HepG2 (cell line): ENCODE measurements around the gene SLC2A2. TPM values are rescaled to one million over a fixed set of nuclear protein-coding genes. Genes with fewer than 3 reads are reported as not detected.

Experiments
- CEBPB ChIP-seq: IDR thresholded peaks from 2 replicates; pipeline ENCODE4 v1.6.1; 2011; ENCODE audit warnings: low read depth, low read length, improper control_type of control experiment, borderline replicate concordance
- HDAC1 ChIP-seq: sonication (generic); formaldehyde crosslinking; IDR thresholded peaks from 2 replicates; pipeline ENCODE4 v1.5.1; 2020; ENCODE audit warnings: mild to moderate bottlenecking, missing genetic modification reagents
- HDAC6 ChIP-seq: fragments of 200-600 bp; sonication (generic); IDR thresholded peaks from 2 replicates; pipeline ENCODE4 v1.7.0; 2017; ENCODE audit warnings: mild to moderate bottlenecking, antibody characterized with exemption, low read length, low read depth
- HIVEP1 ChIP-seq: sonication (generic); formaldehyde crosslinking; IDR thresholded peaks from 2 replicates; pipeline ENCODE4 v1.4.0; 2020; ENCODE audit warnings: mild to moderate bottlenecking, missing genetic modification reagents
- IKZF1 ChIP-seq: fragments of 450-650 bp; IDR thresholded peaks from 2 replicates; pipeline ENCODE4 v1.7.1; 2016
- MAFF ChIP-seq: IDR thresholded peaks from 2 replicates; pipeline ENCODE4 v1.6.1; 2011; ENCODE audit warnings: low read depth, low read length, improper control_type of control experiment
- NFATC3 ChIP-seq: sonication (generic); formaldehyde crosslinking; IDR thresholded peaks from 2 replicates; pipeline ENCODE4 v1.5.1; 2020; ENCODE audit warnings: mild to moderate bottlenecking, missing genetic modification reagents
- NFIC ChIP-seq: IDR thresholded peaks from 2 replicates; pipeline ENCODE4 v1.6.1; 2012; ENCODE audit warnings: mild to moderate bottlenecking, low read length, inconsistent platforms
- PHB2 ChIP-seq: fragments of 450-650 bp; IDR thresholded peaks from 2 replicates; pipeline ENCODE4 v1.6.1; 2018; ENCODE audit not compliant: partially characterized antibody
- POGZ ChIP-seq: sonication (generic); formaldehyde crosslinking; IDR thresholded peaks from 2 replicates; pipeline ENCODE4 v1.4.0; 2020; ENCODE audit warnings: mild to moderate bottlenecking, missing genetic modification reagents
- SOX5 ChIP-seq: IDR thresholded peaks from 2 replicates; pipeline ENCODE4 v1.6.1; 2016; ENCODE audit warnings: borderline replicate concordance
- ZMYM4 ChIP-seq: sonication (generic); formaldehyde crosslinking; IDR thresholded peaks from 2 replicates; pipeline ENCODE4 v1.8.1; 2023; ENCODE audit warnings: mild to moderate bottlenecking, missing genetic modification reagents
- ZNF124 ChIP-seq: sonication (generic); formaldehyde crosslinking; IDR thresholded peaks from 2 replicates; pipeline ENCODE4 v1.4.0; 2020; ENCODE audit warnings: missing genetic modification reagents
- ZNF652 ChIP-seq: IDR thresholded peaks from 2 replicates; pipeline ENCODE4 v1.6.1; 2016; ENCODE audit warnings: low read depth, borderline replicate concordance
- ZNF841 ChIP-seq: sonication (generic); formaldehyde crosslinking; IDR thresholded peaks from 2 replicates; pipeline ENCODE4 v1.8.1; 2023; ENCODE audit warnings: missing genetic modification reagents, borderline replicate concordance
- polyA plus RNA-seq, 8 experiments: library from polyadenylated mRNA; depleted of rRNA in 3 of 8; stranded (reverse) in 7 of 8; unstranded in 1 of 8; fragments of >200 nt; fragmentation: Illumina TruSeq in 4 of 8; extraction: Trizol in 4 of 8; gene quantifications; 2 replicates each; pipeline versions ENCODE4 v1.2.1 to v1.2.3, GENCODE V29; 2011 to 2016; ENCODE audit warnings: low read depth in 4 of 8, missing spikeins in 1 of 8, mixed read lengths in 1 of 8; ENCODE audit not compliant: insufficient read depth in 1 of 8
- total RNA-seq, 5 experiments: library from RNA; depleted of rRNA; stranded (reverse); fragments of >200 nt; fragmentation: Illumina TruSeq; extraction: Trizol; gene quantifications; 2 replicates each; pipeline ENCODE4 v1.2.3, GENCODE V29; 2016; ENCODE audit warnings: low read depth in 1 of 5
- TF ChIP-seq, protein P1 (sequence below): IDR thresholded peaks from 2 replicates; pipeline ENCODE4 v1.4.0; 2020; ENCODE audit warnings: mild to moderate bottlenecking, missing genetic modification reagents
- TF ChIP-seq, protein P2 (sequence below): sonication (generic); formaldehyde crosslinking; IDR thresholded peaks from 2 replicates; pipeline ENCODE4 v1.4.0; 2020; ENCODE audit warnings: missing genetic modification reagents
- TF ChIP-seq, protein P3 (sequence below): sonication (generic); formaldehyde crosslinking; IDR thresholded peaks from 2 replicates; pipeline ENCODE4 v1.5.0; 2020; ENCODE audit warnings: missing genetic modification reagents
- TF ChIP-seq, protein P4 (sequence below): sonication (generic); formaldehyde crosslinking; IDR thresholded peaks from 2 replicates; pipeline ENCODE4 v1.5.1; 2020; ENCODE audit warnings: missing genetic modification reagents, mild to moderate bottlenecking, borderline replicate concordance
- TF ChIP-seq, protein P5 (sequence below): sonication (generic); formaldehyde crosslinking; IDR thresholded peaks from 2 replicates; pipeline ENCODE4 v1.5.0; 2020; ENCODE audit warnings: mild to moderate bottlenecking, missing genetic modification reagents, moderate library complexity
- TF ChIP-seq, protein P6 (sequence below): IDR thresholded peaks from 2 replicates; pipeline ENCODE4 v1.6.1; 2016; ENCODE audit warnings: low read depth, borderline replicate concordance

Gene SLC2A2
- total and polyA plus RNA-seq, 2 of the 13 experiments (the other 11 are each of a cell fraction or from before 2014, with no cell fraction given): 19.5 to 23.2 TPM

DNA sequence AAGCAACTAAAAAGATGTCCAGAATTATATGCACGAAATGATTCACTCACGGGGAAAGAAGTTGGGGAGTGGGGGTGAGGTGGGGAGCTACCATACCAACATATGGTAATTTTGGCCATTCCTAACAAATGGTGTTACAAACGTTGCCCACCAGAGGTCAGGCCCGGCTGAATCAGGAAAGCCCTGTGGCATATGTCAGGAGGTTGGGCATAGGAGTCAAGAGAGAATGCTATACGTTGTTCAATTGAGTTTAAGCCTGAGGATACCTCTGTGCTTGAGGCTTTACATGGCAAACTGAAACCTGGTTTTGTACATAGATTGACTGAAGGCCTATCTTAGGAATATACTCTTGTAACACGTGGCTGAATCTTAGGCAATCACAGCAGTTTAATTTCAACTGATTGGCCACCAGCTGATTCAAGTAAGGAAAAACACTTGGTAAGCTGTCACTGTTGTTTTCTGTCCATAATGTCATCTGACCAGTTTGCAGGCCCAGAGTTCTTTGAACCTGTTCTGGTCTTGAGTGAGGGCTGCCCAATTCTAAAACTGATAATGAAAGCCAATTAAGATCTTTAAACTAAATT lies 23.4 kb upstream of the SLC2A2 start (continued):
- TF ChIP-seq, protein P1, sequence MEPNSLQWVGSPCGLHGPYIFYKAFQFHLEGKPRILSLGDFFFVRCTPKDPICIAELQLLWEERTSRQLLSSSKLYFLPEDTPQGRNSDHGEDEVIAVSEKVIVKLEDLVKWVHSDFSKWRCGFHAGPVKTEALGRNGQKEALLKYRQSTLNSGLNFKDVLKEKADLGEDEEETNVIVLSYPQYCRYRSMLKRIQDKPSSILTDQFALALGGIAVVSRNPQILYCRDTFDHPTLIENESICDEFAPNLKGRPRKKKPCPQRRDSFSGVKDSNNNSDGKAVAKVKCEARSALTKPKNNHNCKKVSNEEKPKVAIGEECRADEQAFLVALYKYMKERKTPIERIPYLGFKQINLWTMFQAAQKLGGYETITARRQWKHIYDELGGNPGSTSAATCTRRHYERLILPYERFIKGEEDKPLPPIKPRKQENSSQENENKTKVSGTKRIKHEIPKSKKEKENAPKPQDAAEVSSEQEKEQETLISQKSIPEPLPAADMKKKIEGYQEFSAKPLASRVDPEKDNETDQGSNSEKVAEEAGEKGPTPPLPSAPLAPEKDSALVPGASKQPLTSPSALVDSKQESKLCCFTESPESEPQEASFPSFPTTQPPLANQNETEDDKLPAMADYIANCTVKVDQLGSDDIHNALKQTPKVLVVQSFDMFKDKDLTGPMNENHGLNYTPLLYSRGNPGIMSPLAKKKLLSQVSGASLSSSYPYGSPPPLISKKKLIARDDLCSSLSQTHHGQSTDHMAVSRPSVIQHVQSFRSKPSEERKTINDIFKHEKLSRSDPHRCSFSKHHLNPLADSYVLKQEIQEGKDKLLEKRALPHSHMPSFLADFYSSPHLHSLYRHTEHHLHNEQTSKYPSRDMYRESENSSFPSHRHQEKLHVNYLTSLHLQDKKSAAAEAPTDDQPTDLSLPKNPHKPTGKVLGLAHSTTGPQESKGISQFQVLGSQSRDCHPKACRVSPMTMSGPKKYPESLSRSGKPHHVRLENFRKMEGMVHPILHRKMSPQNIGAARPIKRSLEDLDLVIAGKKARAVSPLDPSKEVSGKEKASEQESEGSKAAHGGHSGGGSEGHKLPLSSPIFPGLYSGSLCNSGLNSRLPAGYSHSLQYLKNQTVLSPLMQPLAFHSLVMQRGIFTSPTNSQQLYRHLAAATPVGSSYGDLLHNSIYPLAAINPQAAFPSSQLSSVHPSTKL: peak; percentile 32; the same call in 1 of the 2 replicates
- TF ChIP-seq HDAC6: no peak
- TF ChIP-seq ZNF841 (CRISPR knock-in tag): no peak
- no peak for TF ChIP-seq CEBPB
- no peak for TF ChIP-seq SOX5
- TF ChIP-seq HIVEP1 (CRISPR knock-in tag): no peak
- TF ChIP-seq MAFF: no peak
- TF ChIP-seq NFIC: no peak
- no peak for TF ChIP-seq NFATC3
- TF ChIP-seq, protein P2, sequence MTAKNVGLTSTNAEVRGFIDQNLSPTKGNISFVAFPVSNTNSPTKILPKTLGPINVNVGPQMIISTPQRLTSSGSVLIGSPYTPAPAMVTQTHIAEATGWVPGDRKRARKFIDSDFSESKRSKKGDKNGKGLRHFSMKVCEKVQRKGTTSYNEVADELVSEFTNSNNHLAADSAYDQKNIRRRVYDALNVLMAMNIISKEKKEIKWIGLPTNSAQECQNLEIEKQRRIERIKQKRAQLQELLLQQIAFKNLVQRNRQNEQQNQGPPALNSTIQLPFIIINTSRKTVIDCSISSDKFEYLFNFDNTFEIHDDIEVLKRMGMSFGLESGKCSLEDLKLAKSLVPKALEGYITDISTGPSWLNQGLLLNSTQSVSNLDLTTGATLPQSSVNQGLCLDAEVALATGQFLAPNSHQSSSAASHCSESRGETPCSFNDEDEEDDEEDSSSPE (CRISPR knock-in tag): no peak
- no peak for TF ChIP-seq IKZF1
- peak; percentile 45; the same call in 1 of the 2 replicates for TF ChIP-seq POGZ
- TF ChIP-seq, protein P3, sequence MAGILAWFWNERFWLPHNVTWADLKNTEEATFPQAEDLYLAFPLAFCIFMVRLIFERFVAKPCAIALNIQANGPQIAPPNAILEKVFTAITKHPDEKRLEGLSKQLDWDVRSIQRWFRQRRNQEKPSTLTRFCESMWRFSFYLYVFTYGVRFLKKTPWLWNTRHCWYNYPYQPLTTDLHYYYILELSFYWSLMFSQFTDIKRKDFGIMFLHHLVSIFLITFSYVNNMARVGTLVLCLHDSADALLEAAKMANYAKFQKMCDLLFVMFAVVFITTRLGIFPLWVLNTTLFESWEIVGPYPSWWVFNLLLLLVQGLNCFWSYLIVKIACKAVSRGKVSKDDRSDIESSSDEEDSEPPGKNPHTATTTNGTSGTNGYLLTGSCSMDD (CRISPR knock-in tag): no peak
- peak; percentile 74 for TF ChIP-seq ZMYM4 (CRISPR knock-in tag)
- TF ChIP-seq, protein P4, sequence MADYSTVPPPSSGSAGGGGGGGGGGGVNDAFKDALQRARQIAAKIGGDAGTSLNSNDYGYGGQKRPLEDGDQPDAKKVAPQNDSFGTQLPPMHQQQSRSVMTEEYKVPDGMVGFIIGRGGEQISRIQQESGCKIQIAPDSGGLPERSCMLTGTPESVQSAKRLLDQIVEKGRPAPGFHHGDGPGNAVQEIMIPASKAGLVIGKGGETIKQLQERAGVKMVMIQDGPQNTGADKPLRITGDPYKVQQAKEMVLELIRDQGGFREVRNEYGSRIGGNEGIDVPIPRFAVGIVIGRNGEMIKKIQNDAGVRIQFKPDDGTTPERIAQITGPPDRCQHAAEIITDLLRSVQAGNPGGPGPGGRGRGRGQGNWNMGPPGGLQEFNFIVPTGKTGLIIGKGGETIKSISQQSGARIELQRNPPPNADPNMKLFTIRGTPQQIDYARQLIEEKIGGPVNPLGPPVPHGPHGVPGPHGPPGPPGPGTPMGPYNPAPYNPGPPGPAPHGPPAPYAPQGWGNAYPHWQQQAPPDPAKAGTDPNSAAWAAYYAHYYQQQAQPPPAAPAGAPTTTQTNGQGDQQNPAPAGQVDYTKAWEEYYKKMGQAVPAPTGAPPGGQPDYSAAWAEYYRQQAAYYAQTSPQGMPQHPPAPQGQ (CRISPR knock-in tag): no peak
- TF ChIP-seq, protein P5, sequence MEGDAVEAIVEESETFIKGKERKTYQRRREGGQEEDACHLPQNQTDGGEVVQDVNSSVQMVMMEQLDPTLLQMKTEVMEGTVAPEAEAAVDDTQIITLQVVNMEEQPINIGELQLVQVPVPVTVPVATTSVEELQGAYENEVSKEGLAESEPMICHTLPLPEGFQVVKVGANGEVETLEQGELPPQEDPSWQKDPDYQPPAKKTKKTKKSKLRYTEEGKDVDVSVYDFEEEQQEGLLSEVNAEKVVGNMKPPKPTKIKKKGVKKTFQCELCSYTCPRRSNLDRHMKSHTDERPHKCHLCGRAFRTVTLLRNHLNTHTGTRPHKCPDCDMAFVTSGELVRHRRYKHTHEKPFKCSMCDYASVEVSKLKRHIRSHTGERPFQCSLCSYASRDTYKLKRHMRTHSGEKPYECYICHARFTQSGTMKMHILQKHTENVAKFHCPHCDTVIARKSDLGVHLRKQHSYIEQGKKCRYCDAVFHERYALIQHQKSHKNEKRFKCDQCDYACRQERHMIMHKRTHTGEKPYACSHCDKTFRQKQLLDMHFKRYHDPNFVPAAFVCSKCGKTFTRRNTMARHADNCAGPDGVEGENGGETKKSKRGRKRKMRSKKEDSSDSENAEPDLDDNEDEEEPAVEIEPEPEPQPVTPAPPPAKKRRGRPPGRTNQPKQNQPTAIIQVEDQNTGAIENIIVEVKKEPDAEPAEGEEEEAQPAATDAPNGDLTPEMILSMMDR (CRISPR knock-in tag): peak; percentile 81
- no peak for TF ChIP-seq HDAC1 (CRISPR knock-in tag)
- TF ChIP-seq PHB2: no peak
- TF ChIP-seq ZNF124 (CRISPR knock-in tag): no peak
- TF ChIP-seq ZNF652 (CRISPR knock-in tag): 0 out of 2 replicates have a peak, but pooled peaks have one; percentile 24
- TF ChIP-seq, protein P6, sequence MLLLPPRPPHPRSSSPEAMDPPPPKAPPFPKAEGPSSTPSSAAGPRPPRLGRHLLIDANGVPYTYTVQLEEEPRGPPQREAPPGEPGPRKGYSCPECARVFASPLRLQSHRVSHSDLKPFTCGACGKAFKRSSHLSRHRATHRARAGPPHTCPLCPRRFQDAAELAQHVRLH (CRISPR knock-in tag): peak; percentile 49; the same call in 1 of the 2 replicates
